ENCODE data around the gene SMIM13. TPM values are rescaled to one million over a fixed set of nuclear protein-coding genes. Genes with fewer than 3 reads are reported as not detected.

The SMIM13 gene
- total RNA-seq, 2 experiments from 2014 or later, result 13.9 to 19.0 TPM

GRCh38 chr6:11142296-11143027, 48.8 kb downstream of the SMIM13 start:
- no TSS peak for BruUV-seq (replicated peaks)
- Histone ChIP-seq H3K27ac (ENCODE audit: low read depth, low read length, poor library complexity, severe bottlenecking) (no peak overlapping the region), H3K9me3 (ENCODE audit: low read length) (no peaks in the 10 kb centered on the region), H2AFZ (ENCODE audit: low read length) (no peak overlapping the region), H3K36me3 (ENCODE audit: insufficient read depth, low read length) (peaks cover 3% of the 10 kb centered on the region; the same call in 1 of the 2 replicates), H3K4me3 (ENCODE audit: low read depth, low read length, poor library complexity, severe bottlenecking) (no peak overlapping the region), H3K4me2 (ENCODE audit: low read length) (no peak overlapping the region), H4K20me1 (ENCODE audit: insufficient read depth, low read length) (peaks cover 2% of the 10 kb centered on the region; the same call in 1 of the 2 replicates), H3K9me2 (ENCODE audit: insufficient read depth, low read length) (no peaks in the 10 kb centered on the region), H3K4me1 (ENCODE audit: insufficient read depth, low read length, poor library complexity, severe bottlenecking) (no peaks in the 10 kb centered on the region), H3K79me2 (ENCODE audit: insufficient read depth, low read depth, low read length) (no peaks in the 10 kb centered on the region)
- intact Hi-C loops (cut with micrococcal nuclease; ENCODE audit: unreplicated experiment), result loop anchor here (5.0 kb wide), 1 partner anchor 190 kb away; no protein-coding TSS in a partner anchor
- no peak for DNase-seq (ENCODE audit: low spot score)
- CTCF ChIA-PET (ENCODE audit: unreplicated experiment), result no interaction called here
- TF ChIP-seq EZH2phosphoT487 (IDR thresholded peaks at IDR 0.05; ENCODE audit: borderline replicate concordance, low read depth, low read length), result no peak
- no peak for TF ChIP-seq CTCF (conservative IDR thresholded peaks at IDR 0.05; ENCODE audit: low read length)
- POLR2A ChIA-PET, result interaction anchor here (1.0 to 1.8 kb wide), 2 partner anchors 15 to 354 kb away, joined by 4 to 6 read pairs; no protein-coding TSS in a partner anchor

GRCh38 chr6:11143394-11144371, 50.0 kb downstream of the SMIM13 start:
- Histone ChIP-seq H3K9me2 (ENCODE audit: insufficient read depth, low read length) (no peaks in the 10 kb centered on the region), H3K27ac (ENCODE audit: low read depth, low read length, poor library complexity, severe bottlenecking) (no peak overlapping the region), H3K4me3 (ENCODE audit: low read depth, low read length, poor library complexity, severe bottlenecking) (no peak overlapping the region), H3K79me2 (ENCODE audit: insufficient read depth, low read depth, low read length) (no peaks in the 10 kb centered on the region), H3K9me3 (ENCODE audit: low read length) (no peaks in the 10 kb centered on the region), H3K36me3 (ENCODE audit: insufficient read depth, low read length) (no peaks in the 10 kb centered on the region), H2AFZ (ENCODE audit: low read length) (no peak overlapping the region), H3K4me1 (ENCODE audit: insufficient read depth, low read length, poor library complexity, severe bottlenecking) (no peaks in the 10 kb centered on the region), H4K20me1 (ENCODE audit: insufficient read depth, low read length) (no peaks in the 10 kb centered on the region), H3K4me2 (ENCODE audit: low read length) (no peak overlapping the region)
- ChIA-PET CTCF (ENCODE audit: unreplicated experiment) (interaction anchor here (0.9 to 1.4 kb wide), 2 partner anchors 352 to 353 kb away, joined by 3 read pairs; no protein-coding TSS in a partner anchor), POLR2A (interaction anchor here (1.0 to 1.8 kb wide), 2 partner anchors 14 to 352 kb away, joined by 4 to 6 read pairs; no protein-coding TSS in a partner anchor)
- DNase-seq (ENCODE audit: low spot score), result no peak
- TF ChIP-seq EZH2phosphoT487 (IDR thresholded peaks at IDR 0.05; ENCODE audit: borderline replicate concordance, low read depth, low read length) (no peak), CTCF (conservative IDR thresholded peaks at IDR 0.05; ENCODE audit: low read length) (no peak)
- BruUV-seq (replicated peaks), result no TSS peak
- intact Hi-C loops (cut with micrococcal nuclease; ENCODE audit: unreplicated experiment), result loop anchor here (1.0 to 5.0 kb wide), 3 partner anchors 191 to 432 kb away; no protein-coding TSS in a partner anchor

All from OCI-LY7 (cell line).